ENCODE data around the gene SDK1.

SDK1 gene

DNA sequence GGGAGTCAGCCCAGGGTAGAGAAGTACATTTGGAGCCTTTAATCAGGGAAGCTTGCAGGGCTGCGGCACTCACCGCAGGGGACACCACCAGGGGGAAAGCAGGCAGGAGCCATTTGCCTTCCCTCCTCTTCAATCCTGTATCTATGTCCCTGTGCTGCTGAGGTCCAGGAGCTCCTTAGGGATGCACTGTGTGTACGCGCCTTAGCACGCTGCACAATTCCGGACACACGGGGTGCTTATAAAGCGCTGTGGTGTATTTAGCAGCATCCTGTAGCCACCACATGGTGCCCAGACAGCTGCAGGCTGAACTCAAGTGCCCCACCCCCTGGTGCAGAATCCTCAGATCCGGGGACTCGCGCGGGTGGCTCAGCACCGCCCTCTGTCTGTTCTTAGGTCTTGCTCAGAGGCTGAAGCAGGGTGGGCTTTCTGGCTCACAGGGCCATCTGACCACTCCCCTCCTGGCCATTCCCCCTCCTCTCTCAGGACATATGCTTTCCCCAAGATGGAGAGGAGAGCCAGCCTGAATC lies 421.4 kb downstream of the SDK1 start:
- H3K36me3 ChIP-seq: no peaks in the 10 kb centered on the region
- no peaks in the 10 kb centered on the region for H3K9me3 ChIP-seq
- no peaks in the 10 kb centered on the region for H3K27me3 ChIP-seq
- TF ChIP-seq, protein P1, sequence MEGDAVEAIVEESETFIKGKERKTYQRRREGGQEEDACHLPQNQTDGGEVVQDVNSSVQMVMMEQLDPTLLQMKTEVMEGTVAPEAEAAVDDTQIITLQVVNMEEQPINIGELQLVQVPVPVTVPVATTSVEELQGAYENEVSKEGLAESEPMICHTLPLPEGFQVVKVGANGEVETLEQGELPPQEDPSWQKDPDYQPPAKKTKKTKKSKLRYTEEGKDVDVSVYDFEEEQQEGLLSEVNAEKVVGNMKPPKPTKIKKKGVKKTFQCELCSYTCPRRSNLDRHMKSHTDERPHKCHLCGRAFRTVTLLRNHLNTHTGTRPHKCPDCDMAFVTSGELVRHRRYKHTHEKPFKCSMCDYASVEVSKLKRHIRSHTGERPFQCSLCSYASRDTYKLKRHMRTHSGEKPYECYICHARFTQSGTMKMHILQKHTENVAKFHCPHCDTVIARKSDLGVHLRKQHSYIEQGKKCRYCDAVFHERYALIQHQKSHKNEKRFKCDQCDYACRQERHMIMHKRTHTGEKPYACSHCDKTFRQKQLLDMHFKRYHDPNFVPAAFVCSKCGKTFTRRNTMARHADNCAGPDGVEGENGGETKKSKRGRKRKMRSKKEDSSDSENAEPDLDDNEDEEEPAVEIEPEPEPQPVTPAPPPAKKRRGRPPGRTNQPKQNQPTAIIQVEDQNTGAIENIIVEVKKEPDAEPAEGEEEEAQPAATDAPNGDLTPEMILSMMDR (IDR thresholded peaks at IDR 0.05; ENCODE audit: low read depth, low read length): no peak
- H3K4me1 ChIP-seq: no peaks in the 10 kb centered on the region
- no peak overlapping the region for H3K4me3 ChIP-seq (ENCODE audit: low read depth, low read length)
- DNase-seq: no peak

DNA sequence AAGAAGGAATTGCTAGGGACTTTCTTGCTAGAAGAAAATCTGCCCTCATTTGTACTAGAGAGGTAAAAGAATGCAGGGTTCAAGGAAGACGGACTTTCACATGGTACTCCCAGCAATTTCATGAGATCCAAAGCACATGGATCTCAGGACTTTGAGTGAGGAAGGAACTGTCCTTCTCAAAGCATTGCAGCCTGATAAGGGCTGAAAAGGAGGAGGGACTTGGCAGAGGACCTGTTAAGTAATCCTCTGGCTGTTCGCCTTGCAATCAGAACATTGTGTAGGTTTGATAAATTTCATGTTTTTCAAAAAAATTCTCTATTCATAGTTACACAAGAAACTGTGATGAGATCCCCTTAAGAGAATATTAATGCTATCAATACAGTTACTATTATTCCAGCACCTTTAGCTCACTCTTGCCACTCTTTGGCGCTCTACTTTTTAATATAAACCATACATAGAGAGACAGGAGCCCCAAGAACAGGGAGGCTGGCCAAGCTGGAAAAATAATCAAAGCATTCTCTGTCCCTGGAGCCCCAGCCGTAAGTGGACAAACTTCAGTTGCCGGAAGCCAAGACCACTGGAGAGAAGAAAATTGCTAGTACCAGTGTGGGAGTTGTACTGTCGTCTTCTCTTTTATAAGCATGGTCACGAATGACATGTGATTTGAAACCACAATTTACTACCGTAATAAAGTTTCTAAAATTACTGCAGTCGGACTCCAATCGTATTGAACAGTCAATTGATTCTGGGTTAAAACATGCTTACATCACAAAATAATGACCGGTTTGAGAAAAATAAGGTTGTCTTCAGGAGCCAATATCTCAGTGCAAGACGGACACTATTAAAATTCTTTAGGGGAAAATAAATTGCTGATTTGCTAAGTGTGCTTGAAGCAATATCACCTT lies 424.4 kb downstream of the SDK1 start:
- Histone ChIP-seq H3K4me3 (ENCODE audit: low read depth, low read length) (no peak overlapping the region), H3K27me3 (no peaks in the 10 kb centered on the region), H3K9me3 (no peaks in the 10 kb centered on the region; the same call in 1 of the 2 replicates), H3K36me3 (no peaks in the 10 kb centered on the region), H3K4me1 (no peaks in the 10 kb centered on the region)
- no peak for DNase-seq
- TF ChIP-seq, protein P1 (IDR thresholded peaks at IDR 0.05; ENCODE audit: low read depth, low read length): no peak

DNA sequence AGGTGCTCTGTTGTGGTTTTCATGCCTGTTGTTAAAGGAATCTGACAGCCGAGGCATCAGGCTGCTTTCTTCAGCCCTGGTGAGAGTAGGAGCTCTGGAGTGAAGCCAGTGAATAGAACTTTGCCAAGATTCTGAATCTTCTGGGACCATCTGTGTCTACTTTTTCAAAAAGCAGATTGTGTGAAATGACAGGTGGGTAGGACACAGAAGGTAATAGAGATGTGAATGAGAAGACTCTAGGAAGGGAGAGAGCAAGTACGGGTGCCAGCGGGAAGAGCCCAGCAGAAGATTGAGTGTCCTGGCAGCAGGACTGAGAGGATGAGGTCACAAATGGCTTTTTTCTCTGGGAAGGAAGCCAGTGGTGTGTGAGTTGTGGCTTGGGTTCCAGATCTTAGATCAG lies 429.2 kb downstream of the SDK1 start:
- no peak overlapping the region for H3K4me3 ChIP-seq (ENCODE audit: low read depth, low read length)
- TF ChIP-seq, protein P1 (IDR thresholded peaks at IDR 0.05; ENCODE audit: low read depth, low read length): no peak
- no peaks in the 10 kb centered on the region for H3K27me3 ChIP-seq
- no peak for DNase-seq
- H3K4me1 ChIP-seq: no peaks in the 10 kb centered on the region
- no peaks in the 10 kb centered on the region for H3K36me3 ChIP-seq
- no peaks in the 10 kb centered on the region; the same call in 1 of the 2 replicates for H3K9me3 ChIP-seq

DNA sequence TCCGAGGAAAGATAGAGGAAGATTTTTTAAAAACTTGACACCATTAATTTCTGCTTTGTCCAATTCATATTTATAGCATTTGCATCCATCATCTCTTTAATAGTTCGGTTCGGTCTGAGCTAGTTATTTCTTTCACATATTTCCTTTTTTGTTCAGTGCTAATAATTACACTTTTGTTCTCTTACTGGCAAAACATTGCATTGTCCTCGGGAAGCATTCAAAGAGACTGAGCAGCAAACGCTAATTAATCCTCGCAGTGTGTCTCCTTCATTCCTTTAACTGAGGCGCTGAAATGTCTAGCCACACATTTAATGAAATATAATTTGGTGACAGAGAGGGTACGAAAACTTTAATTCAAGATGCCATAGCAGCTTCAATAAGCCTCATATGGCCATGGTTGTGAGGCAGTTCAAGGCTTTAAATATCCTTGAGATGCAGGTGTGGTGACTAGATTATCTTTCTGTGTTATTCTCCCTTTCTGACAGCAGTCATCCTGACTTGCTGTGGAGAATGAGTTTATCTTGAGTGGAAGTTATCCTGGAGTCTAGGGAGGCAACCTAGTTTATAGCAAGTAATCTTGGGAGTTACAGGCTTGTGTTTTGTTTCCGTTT lies 431.4 kb downstream of the SDK1 start:
- Histone ChIP-seq H3K4me3 (ENCODE audit: low read depth, low read length) (no peak overlapping the region), H3K36me3 (no peaks in the 10 kb centered on the region), H3K9me3 (no peaks in the 10 kb centered on the region; the same call in 1 of the 2 replicates), H3K27me3 (no peaks in the 10 kb centered on the region), H3K4me1 (no peaks in the 10 kb centered on the region)
- no peak for DNase-seq
- TF ChIP-seq, protein P1 (IDR thresholded peaks at IDR 0.05; ENCODE audit: low read depth, low read length): no peak

DNA sequence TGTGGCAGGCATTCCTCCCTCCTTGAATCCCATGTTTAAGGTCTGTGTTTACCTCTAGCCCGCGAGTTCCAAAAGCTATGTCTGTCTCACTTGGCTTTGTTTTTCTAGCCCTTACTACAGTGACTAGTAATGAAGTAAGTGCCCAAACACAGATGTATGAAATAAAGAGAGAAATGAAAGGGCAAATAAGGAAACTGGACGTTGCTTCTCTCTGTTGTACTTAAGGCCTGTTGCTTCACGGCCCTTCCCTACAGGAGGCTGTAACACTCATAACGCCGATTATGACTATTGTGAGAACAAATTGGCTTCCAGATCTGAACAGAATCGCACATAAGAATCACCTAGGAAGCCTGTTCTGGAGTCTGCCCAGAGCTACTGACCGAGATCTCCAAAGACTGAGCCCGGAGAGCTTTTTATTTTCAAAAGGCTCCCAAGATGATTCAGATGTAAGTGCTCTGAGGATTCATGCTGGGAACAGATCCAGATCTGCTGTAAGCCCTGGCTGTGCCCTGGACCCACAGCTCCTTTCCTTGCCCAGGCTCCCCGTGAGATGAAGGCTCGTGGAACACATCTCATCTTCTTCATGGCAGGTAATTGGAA lies 432.6 kb downstream of the SDK1 start:
- no peak overlapping the region for H3K4me3 ChIP-seq (ENCODE audit: low read depth, low read length)

More for the DNA sequence above, 432.6 kb downstream of the SDK1 start:
- TF ChIP-seq, protein P1 (IDR thresholded peaks at IDR 0.05; ENCODE audit: low read depth, low read length): no peak
- Histone ChIP-seq H3K27me3 (no peaks in the 10 kb centered on the region), H3K9me3 (no peaks in the 10 kb centered on the region; the same call in 1 of the 2 replicates), H3K36me3 (no peaks in the 10 kb centered on the region), H3K4me1 (no peaks in the 10 kb centered on the region)
- DNase-seq: no peak
